Peyer's patch (tissue), 4 donors: Measurements from ENCODE around the gene UBE2E1.

Source experiments
- CTCF ChIP-seq, 6 experiments: fragments of 450-650 bp in 4 of 6; fragments of 200-600 bp in 2 of 6; sonication (generic) in 1 of 6; IDR thresholded peaks; one replicate each; pipeline ENCODE4 v1.5.1; 2017 to 2019; ENCODE audit warnings: antibody characterized with exemption in 6 of 6, mild to moderate bottlenecking in 3 of 6, moderate library complexity in 1 of 6
- POLR2A ChIP-seq, 2 donors: fragments of 450-650 bp; IDR thresholded peaks; one replicate each; pipeline ENCODE4 v1.5.1; 2017; ENCODE audit warnings: antibody characterized with exemption in 2 of 2, mild to moderate bottlenecking in 2 of 2, moderate library complexity in 2 of 2

- TF ChIP-seq CTCF (IDR thresholded peaks at IDR 0.05) (no peak), POLR2A (IDR thresholded peaks at IDR 0.05) (no peak)
Observed at GRCh38 chr3:23836536-23837230, 30.9 kb downstream of the UBE2E1 start.
